ENCODE data around the gene ECI1.
A peak's percentile ranks its signal among the peaks of the same experiment; 100 is the strongest.

Gene ECI1

DNA sequence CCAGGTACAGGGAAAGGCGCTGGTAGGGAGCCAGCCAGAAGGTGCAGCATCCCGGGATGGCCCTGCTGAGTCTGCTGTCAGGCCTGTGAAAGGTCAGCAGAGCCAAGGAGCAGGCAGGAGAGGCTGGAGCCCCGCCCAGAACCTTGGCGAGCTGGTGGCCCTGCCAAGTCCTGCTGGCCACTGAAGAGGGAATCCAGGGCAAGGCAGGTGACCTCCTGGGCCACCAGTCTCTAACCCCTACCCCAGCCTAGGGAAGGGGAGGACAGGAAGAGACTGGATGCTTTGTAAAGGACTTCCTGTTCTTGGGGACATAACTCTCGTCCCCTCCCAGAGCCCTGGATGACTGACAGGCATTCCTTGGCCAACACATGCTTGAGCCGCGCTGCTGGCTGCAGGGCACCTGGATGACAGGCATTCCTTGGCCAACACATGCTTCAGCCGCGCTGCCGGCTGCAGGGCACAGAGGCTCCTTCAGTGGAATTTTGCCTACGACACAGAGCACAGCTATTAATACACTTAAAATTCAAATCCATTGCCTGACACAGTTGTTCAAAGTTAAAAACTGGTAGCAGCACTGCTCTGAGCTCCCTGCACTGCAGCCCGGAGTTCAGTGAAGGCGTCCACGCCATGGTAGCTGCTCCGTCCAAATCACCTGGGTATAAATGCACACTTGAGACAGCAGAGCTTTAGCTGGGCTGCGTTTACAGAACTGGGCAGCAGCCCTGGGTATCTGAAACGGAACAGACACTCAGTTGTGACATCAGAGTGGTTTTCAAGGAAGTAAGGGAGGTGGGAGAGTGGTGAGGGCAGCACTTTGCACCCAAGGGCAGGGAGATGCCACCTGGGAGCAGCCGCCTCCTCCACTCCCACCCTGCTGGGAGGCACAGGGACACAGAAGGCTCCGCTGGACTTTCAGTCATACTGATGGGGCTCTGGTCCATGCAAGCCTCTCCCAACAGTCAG, 38.7 kb downstream of the ECI1 start:
- peak overlapping the region; percentile 84 for H3K4me3 ChIP-seq (ENCODE audit: low read length)
- H3K4me1 ChIP-seq (ENCODE audit: insufficient read depth, low read length) = peaks cover 9% of the 10 kb centered on the region
- H3K27me3 ChIP-seq (ENCODE audit: insufficient read depth, low read length) = no peaks in the 10 kb centered on the region
- H3K36me3 ChIP-seq (ENCODE audit: insufficient read depth, low read depth, low read length) = peaks cover 30% of the 10 kb centered on the region
- no peaks in the 10 kb centered on the region for H3K9me3 ChIP-seq (ENCODE audit: insufficient read depth, low read depth, low read length)
- H3K27ac ChIP-seq (ENCODE audit: low read length) = no peak overlapping the region
- H3K9ac ChIP-seq (ENCODE audit: low read depth, low read length) = peak overlapping the region; percentile 80; the same call in 1 of the 2 replicates

DNA sequence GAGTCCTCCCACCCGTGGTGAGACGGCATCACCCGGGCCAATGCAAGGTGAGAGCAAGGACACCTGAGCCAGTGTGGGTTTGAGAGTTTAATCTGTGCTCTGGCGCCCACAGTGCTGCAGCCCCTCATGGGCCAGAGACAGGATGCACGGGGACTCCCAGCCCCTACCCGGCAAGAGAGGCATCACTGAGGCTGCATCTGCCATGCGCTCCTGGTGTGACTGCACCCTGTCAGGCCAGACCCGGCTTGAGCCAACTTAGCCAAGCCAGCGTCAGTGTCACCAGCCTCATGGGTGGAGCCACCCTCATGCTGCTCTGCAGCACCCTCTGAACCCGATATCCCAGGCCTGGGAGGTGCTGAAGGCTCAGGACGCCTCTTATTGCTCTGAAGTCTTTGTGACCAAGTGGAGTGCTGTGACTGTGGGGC, 39.5 kb downstream of the ECI1 start:
- H3K4me3 ChIP-seq (ENCODE audit: low read length) = no peak overlapping the region
- H3K4me1 ChIP-seq (ENCODE audit: insufficient read depth, low read length) = peaks cover 9% of the 10 kb centered on the region
- peaks cover 37% of the 10 kb centered on the region for H3K36me3 ChIP-seq (ENCODE audit: insufficient read depth, low read depth, low read length)
- H3K9me3 ChIP-seq (ENCODE audit: insufficient read depth, low read depth, low read length) = no peaks in the 10 kb centered on the region
- no peak overlapping the region for H3K27ac ChIP-seq (ENCODE audit: low read length)
- no peaks in the 10 kb centered on the region for H3K27me3 ChIP-seq (ENCODE audit: insufficient read depth, low read length)
- H3K9ac ChIP-seq (ENCODE audit: low read depth, low read length) = no peak overlapping the region

DNA sequence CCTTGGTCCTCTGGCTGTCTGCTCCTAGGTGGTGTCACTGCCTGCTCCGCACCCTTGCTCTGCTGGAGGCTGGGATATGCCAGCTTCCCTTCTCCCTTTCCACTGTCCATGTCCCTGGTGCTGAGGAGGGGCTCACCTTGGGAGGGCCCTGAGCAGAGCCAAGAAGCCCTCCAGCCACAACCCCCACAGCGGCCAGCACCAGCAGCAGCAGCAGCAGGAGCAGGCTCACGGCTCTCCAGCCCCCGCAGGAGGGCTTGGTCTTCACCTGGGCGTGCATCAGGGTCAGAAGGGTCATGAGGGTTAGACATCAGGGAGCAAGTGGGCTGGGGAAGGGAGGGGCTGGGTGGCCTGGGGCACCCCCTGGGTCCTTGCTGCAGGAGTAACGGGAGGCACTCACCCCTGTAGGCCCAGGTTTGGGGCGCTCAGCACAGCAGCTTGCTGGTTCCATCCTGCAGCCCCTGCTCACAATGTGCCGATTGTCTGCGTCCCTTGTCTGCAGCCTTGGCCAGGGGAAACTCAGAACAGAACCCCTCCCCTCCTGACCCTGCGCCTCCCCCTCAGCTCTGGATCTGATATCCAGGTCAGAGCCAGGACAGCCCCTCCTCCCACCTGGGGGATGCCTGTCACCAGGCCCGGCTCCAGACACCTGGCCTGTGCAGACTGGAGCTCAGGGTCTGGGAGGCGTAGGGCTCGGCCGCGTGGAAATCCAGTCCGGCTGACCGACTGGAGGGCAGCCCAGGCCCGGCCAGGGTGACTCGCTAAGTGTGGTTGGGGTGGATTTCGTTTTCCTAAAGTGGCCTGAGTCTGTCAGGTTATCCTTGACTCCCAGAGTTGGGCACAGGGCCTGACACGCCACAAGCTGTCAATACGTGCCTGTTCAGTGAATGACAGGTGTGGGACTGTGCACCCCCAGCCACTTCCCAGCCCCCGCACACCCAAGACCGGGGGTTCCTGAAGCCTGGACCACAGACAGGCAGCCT, 40.7 kb downstream of the ECI1 start, which contains the start of gene BRICD5:
Gene BRICD5 (minus strand): TSS at position 478 of the 980 bp plus-strand sequence. CDS start 30 bp downstream, at position 448.
- H3K36me3 ChIP-seq (ENCODE audit: insufficient read depth, low read depth, low read length) = peaks cover 41% of the 10 kb centered on the region
- peaks cover 12% of the 10 kb centered on the region for H3K4me1 ChIP-seq (ENCODE audit: insufficient read depth, low read length)
- H3K9me3 ChIP-seq (ENCODE audit: insufficient read depth, low read depth, low read length) = no peaks in the 10 kb centered on the region
- H3K27me3 ChIP-seq (ENCODE audit: insufficient read depth, low read length) = no peaks in the 10 kb centered on the region
- H3K4me3 ChIP-seq (ENCODE audit: low read length) = no peak within 1 kb of the TSS
- no peak within 1 kb of the TSS for H3K9ac ChIP-seq (ENCODE audit: low read depth, low read length)
- H3K27ac ChIP-seq (ENCODE audit: low read length) = no peak within 1 kb of the TSS

DNA sequence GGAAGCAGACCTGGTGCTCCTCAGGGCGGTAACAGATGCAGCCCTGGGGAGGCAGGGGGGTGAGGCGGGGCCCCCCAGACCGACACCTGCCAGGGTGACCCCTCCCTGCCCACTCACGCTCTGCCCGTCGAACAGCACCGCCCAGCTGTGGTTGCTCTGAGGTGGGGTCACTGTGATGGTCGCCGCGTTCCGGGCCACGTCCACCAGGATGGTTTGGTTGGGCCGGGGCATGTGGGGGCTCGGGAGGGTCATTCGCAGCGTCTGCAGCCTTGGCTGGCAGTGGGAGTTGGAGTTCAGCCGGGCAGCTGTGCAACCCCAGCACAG, 41.4 kb downstream of the ECI1 start:
- Histone ChIP-seq H3K4me3 (ENCODE audit: low read length) (no peak overlapping the region), H3K36me3 (ENCODE audit: insufficient read depth, low read depth, low read length) (peaks cover 41% of the 10 kb centered on the region), H3K27me3 (ENCODE audit: insufficient read depth, low read length) (no peaks in the 10 kb centered on the region), H3K9ac (ENCODE audit: low read depth, low read length) (no peak overlapping the region), H3K4me1 (ENCODE audit: insufficient read depth, low read length) (peaks cover 12% of the 10 kb centered on the region), H3K27ac (ENCODE audit: low read length) (no peak overlapping the region), H3K9me3 (ENCODE audit: insufficient read depth, low read depth, low read length) (no peaks in the 10 kb centered on the region)

DNA sequence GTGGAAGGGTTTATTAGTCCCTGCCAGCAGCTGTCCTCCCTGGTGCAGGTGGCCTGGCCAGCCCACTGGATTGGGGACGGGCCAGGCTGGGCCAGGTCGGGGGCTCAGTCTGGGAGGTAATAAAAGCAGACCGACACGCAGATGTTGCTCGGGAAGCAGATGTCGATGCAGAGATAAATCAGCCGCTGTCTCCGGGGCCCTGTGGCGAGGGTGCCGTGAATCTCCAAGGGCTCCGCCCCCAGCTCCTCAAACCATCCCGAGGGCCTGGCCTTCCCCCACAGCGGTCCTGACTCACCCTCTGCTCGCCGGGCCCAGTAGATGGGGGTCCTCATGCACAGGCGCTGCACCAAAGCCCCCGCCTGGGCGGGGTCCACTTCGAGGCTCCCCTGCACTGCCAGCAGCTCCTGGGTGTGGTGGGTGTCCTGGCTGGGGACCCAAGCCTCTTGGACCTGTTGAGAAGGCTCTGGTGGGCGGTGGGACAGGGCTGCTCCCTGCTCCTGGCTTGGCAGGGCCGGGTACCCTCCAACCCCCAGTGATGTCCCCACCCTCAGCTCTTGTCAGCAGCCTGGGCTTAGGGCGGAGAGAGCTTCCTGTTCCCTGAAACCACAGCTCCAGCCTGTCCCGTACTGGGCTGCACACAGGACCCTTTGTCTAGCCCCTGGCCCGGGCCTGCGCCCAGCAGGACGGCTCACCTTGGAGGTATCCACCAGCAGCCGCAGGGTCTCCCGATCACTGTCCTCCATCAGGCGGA, 42.0 kb downstream of the ECI1 start:
- H3K27ac ChIP-seq (ENCODE audit: low read length) = no peak overlapping the region
- H3K9me3 ChIP-seq (ENCODE audit: insufficient read depth, low read depth, low read length) = no peaks in the 10 kb centered on the region
- H3K27me3 ChIP-seq (ENCODE audit: insufficient read depth, low read length) = no peaks in the 10 kb centered on the region
- peaks cover 41% of the 10 kb centered on the region for H3K36me3 ChIP-seq (ENCODE audit: insufficient read depth, low read depth, low read length)
- H3K4me1 ChIP-seq (ENCODE audit: insufficient read depth, low read length) = peaks cover 12% of the 10 kb centered on the region
- no peak overlapping the region for H3K4me3 ChIP-seq (ENCODE audit: low read length)
- H3K9ac ChIP-seq (ENCODE audit: low read depth, low read length) = no peak overlapping the region

DNA sequence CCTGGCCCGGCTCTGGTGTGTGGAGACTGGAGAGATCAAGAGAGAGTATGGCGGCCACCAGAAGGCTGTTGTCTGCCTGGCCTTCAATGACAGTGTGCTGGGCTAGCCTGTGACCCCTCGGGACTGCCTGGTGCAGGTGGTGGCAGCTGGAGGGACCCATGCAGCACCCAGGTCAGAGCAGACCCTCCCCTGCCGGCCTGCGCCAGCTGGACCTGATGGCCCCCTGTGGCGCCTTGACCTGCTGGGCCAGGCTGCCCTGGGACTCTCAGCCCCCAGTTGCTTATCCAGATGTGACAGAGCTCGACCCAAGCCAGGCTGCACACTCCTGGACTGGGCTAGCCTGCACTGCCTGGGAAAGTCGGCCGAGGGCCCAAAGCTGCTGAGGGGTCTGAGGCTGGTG, 42.6 kb downstream of the ECI1 start:
- Histone ChIP-seq H3K9ac (ENCODE audit: low read depth, low read length) (no peak overlapping the region), H3K9me3 (ENCODE audit: insufficient read depth, low read depth, low read length) (no peaks in the 10 kb centered on the region), H3K27me3 (ENCODE audit: insufficient read depth, low read length) (no peaks in the 10 kb centered on the region), H3K27ac (ENCODE audit: low read length) (no peak overlapping the region), H3K4me3 (ENCODE audit: low read length) (no peak overlapping the region), H3K36me3 (ENCODE audit: insufficient read depth, low read depth, low read length) (peaks cover 41% of the 10 kb centered on the region), H3K4me1 (ENCODE audit: insufficient read depth, low read length) (peaks cover 12% of the 10 kb centered on the region)

DNA sequence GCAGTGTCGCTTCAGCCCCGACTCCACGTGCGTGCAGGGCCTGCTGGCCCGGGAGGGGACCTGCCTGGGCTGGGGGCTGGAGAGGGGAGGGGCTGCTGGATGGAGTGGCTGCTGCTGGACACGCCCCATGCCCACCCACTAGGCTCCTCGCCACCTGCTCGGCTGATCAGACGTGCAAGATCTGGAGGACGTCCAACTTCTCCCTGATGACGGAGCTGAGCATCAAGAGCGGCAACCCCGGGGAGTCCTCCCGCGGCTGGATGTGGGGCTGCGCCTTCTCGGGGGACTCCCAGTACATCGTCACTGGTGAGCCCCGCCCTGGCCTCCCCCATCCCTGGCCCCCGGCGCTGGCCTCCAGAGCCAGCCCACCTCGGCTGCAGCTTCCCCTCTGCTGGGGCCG, 43.1 kb downstream of the ECI1 start:
- H3K27ac ChIP-seq (ENCODE audit: low read length) = no peak overlapping the region
- H3K27me3 ChIP-seq (ENCODE audit: insufficient read depth, low read length) = no peaks in the 10 kb centered on the region
- no peaks in the 10 kb centered on the region for H3K9me3 ChIP-seq (ENCODE audit: insufficient read depth, low read depth, low read length)
- H3K36me3 ChIP-seq (ENCODE audit: insufficient read depth, low read depth, low read length) = peaks cover 37% of the 10 kb centered on the region
- H3K9ac ChIP-seq (ENCODE audit: low read depth, low read length) = no peak overlapping the region
- H3K4me1 ChIP-seq (ENCODE audit: insufficient read depth, low read length) = peaks cover 9% of the 10 kb centered on the region
- no peak overlapping the region for H3K4me3 ChIP-seq (ENCODE audit: low read length)

DNA sequence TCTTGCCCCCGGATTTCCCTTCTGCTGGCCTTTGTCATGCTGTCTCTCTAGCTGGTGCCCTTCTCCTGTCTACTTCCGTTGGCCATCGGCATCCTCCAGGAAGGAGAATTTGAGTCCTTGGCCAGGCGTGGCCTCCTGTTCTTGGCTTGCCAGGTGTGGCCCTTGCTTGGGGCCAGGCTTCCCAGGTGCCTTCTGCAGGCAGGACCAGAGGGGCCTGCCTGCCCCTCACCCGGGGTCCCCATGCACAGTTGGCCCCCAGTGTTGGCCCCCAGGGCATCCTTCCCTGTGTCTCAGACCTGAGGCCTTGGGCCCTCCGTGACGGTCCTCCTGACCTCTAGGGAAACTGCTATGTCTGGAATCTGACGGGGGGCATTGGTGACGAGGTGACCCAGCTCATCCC, 43.5 kb downstream of the ECI1 start:
- no peak overlapping the region for H3K27ac ChIP-seq (ENCODE audit: low read length)
- no peaks in the 10 kb centered on the region for H3K27me3 ChIP-seq (ENCODE audit: insufficient read depth, low read length)
- H3K9ac ChIP-seq (ENCODE audit: low read depth, low read length) = no peak overlapping the region
- H3K36me3 ChIP-seq (ENCODE audit: insufficient read depth, low read depth, low read length) = peaks cover 35% of the 10 kb centered on the region
- H3K4me1 ChIP-seq (ENCODE audit: insufficient read depth, low read length) = peaks cover 6% of the 10 kb centered on the region
- H3K9me3 ChIP-seq (ENCODE audit: insufficient read depth, low read depth, low read length) = no peaks in the 10 kb centered on the region
- H3K4me3 ChIP-seq (ENCODE audit: low read length) = no peak overlapping the region

DNA sequence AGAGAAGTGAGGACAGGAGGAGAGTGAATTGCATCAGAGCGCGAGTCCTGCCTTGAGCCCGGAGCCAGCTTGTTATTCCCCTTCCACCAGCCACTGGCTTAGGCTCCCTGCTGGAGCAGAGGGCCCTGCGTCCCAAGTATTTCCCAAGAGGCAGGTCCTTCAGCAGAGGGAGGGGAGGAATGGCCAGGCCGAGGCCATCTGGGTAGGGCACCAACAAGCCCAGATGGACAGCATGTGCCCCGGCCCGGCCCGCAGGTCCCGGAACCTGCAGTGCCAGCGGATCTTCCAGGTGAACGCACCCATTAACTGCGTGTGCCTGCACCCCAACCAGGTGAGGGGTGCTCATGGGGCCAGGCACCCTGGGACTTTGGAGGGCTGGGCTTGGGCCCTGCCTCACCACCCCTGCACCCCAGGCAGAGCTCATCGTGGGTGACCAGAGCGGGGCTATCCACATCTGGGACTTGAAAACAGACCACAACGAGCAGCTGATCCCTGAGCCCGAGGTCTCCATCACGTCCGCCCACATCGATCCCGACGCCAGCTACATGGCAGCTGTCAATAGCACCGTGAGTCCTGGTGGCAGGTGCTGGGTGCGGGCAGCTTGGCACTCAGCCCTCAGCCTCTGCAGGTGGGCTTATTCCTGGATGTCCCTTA, 44.5 kb downstream of the ECI1 start:
- Histone ChIP-seq H3K4me1 (ENCODE audit: insufficient read depth, low read length) (peaks cover 6% of the 10 kb centered on the region), H3K4me3 (ENCODE audit: low read length) (no peak overlapping the region), H3K9ac (ENCODE audit: low read depth, low read length) (no peak overlapping the region), H3K9me3 (ENCODE audit: insufficient read depth, low read depth, low read length) (no peaks in the 10 kb centered on the region), H3K27ac (ENCODE audit: low read length) (no peak overlapping the region), H3K27me3 (ENCODE audit: insufficient read depth, low read length) (no peaks in the 10 kb centered on the region), H3K36me3 (ENCODE audit: insufficient read depth, low read depth, low read length) (peaks cover 25% of the 10 kb centered on the region)

DNA sequence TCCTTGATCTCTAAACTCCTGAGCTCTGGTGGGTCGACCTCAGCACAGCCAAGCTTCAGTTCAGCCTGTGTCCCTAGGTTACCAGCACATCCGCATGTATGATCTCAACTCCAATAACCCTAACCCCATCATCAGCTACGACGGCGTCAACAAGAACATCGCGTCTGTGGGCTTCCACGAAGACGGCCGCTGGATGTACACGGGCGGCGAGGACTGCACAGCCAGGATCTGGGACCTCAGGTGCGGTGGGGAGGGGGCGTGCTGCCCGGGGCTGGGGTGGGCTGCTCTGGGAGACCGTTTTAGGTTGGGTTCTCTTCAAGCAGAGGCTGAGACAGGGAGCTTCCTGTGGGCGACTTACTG, 45.0 kb downstream of the ECI1 start:
- Histone ChIP-seq H3K27ac (ENCODE audit: low read length) (peak overlapping the region; percentile 94), H3K9ac (ENCODE audit: low read depth, low read length) (peak overlapping the region; percentile 94; the same call in 1 of the 2 replicates), H3K27me3 (ENCODE audit: insufficient read depth, low read length) (peaks cover 4% of the 10 kb centered on the region; the same call in 1 of the 2 replicates)

DNA sequence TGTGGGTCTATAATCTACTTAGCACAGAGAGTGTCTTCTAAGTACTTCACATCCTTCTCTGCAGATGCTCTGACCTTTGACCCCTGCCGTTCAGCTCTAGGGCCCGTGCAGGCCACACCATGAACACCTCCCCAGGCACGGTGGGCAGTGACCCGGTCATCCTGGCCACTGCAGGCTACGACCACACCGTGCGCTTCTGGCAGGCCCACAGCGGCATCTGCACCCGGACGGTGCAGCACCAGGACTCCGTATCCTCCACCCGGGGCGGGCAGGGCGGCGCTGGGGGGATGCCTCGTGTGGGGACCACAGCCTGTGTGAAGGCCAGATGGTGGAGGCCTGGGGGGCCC, 45.4 kb downstream of the ECI1 start:
- Histone ChIP-seq H3K9me3 (ENCODE audit: insufficient read depth, low read depth, low read length) (no peaks in the 10 kb centered on the region), H3K9ac (ENCODE audit: low read depth, low read length) (peak overlapping the region; percentile 94), H3K27me3 (ENCODE audit: insufficient read depth, low read length) (peaks cover 5% of the 10 kb centered on the region; the same call in 1 of the 2 replicates), H3K36me3 (ENCODE audit: insufficient read depth, low read depth, low read length) (peaks cover 22% of the 10 kb centered on the region), H3K27ac (ENCODE audit: low read length) (peak overlapping the region; percentile 94), H3K4me1 (ENCODE audit: insufficient read depth, low read length) (peaks cover 4% of the 10 kb centered on the region), H3K4me3 (ENCODE audit: low read length) (peak overlapping the region; percentile 88)

More for the DNA sequence above, 45.0 kb downstream of the ECI1 start:
- H3K4me1 ChIP-seq (ENCODE audit: insufficient read depth, low read length) = peaks cover 6% of the 10 kb centered on the region
- H3K4me3 ChIP-seq (ENCODE audit: low read length) = peak overlapping the region; percentile 88
- H3K36me3 ChIP-seq (ENCODE audit: insufficient read depth, low read depth, low read length) = peaks cover 22% of the 10 kb centered on the region
- H3K9me3 ChIP-seq (ENCODE audit: insufficient read depth, low read depth, low read length) = no peaks in the 10 kb centered on the region

Data from iPS-20b (cell line).